Kidney (tissue), 14 donors: ENCODE data around the gene GALR3. TPM values are rescaled to one million over a fixed set of nuclear protein-coding genes. Genes with fewer than 3 reads are reported as not detected.
"Not testable (repeated sequence)": the region's sequence is repeated elsewhere in the genome, so short reads cannot be mapped to it uniquely, and the experiment has no call there.

Experiments used
- DNase-seq, 5 donors: peaks; one replicate each; pipeline ENCODE4 v3.0.0-alpha.2; 2013 to 2020
- FAIRE-seq: peaks from 2 replicates; lab custom pipeline; 2012; peaks lifted over from hg19 to GRCh38; lab: Jason Lieb, UNC
- H3K27ac ChIP-seq, 2 donors: one replicate each; pipeline ENCODE4 v1.7.0; 2013; ENCODE audit warnings: low read depth in 2 of 2, low read length in 2 of 2, inconsistent platforms in 1 of 2
- H3K27me3 ChIP-seq: one replicate; pipeline ENCODE4 v1.7.1; 2013; ENCODE audit warnings: low read length, inconsistent platforms; ENCODE audit not compliant: control insufficient read depth, insufficient read depth
- H3K36me3 ChIP-seq, 3 donors: one replicate each; pipeline versions ENCODE4 v1.7.0 to v1.7.1; 2013; ENCODE audit warnings: low read length in 3 of 3, control low read depth in 1 of 3, inconsistent platforms in 1 of 3; ENCODE audit not compliant: insufficient read depth in 3 of 3, control insufficient read depth in 2 of 3
- H3K4me1 ChIP-seq, 3 donors: one replicate each; pipeline versions ENCODE4 v1.7.0 to v1.7.1; 2013; ENCODE audit warnings: low read length in 3 of 3, inconsistent platforms in 1 of 3, low read depth in 1 of 3; ENCODE audit not compliant: control insufficient read depth in 2 of 3, insufficient read depth in 2 of 3
- H3K4me3 ChIP-seq, 3 donors: one replicate each; pipeline versions ENCODE4 v1.7.0 to v1.8.1; 2013; ENCODE audit warnings: low read length in 3 of 3, control low read depth in 1 of 3, inconsistent platforms in 1 of 3
- H3K9ac ChIP-seq, 3 donors: one replicate each; pipeline versions ENCODE4 v1.7.0 to v1.7.1; 2013; ENCODE audit warnings: low read length in 3 of 3, control low read depth in 1 of 3, inconsistent platforms in 1 of 3
- H3K9me3 ChIP-seq, 3 donors: one replicate each; pipeline versions ENCODE4 v1.7.0 to v1.7.1; 2013; ENCODE audit warnings: low read length in 3 of 3, control low read depth in 1 of 3, inconsistent platforms in 1 of 3; ENCODE audit not compliant: control insufficient read depth in 2 of 3, insufficient read depth in 1 of 3
- CTCF ChIP-seq: IDR thresholded peaks from 3 replicates; pipeline ENCODE4 v1.5.1; 2012; ENCODE audit warnings: mild to moderate bottlenecking, moderate library complexity, borderline replicate concordance; ENCODE audit not compliant: insufficient read depth; ENCODE audit errors: extremely low read depth
- intact Hi-C: fragments of 100-400 bp; cut with DNase I; formaldehyde crosslinking; loops from one replicate; pipeline ENCODE4 v1.11.1; 2022
- polyA plus RNA-seq: library from polyadenylated mRNA; stranded (reverse); fragments of 350-450 nt; fragmentation: Illumina TruSeq; extraction: RNeasy Lipid Tissue Mini Kit (QIAGEN cat#74804); gene quantifications from one replicate; pipeline ENCODE4 v1.2.3, GENCODE V29; 2014; ENCODE audit warnings: low read depth, low replicate concordance; ENCODE audit not compliant: insufficient read depth
- total RNA-seq: library from RNA; stranded (reverse); fragmentation: NEBNext Ultra II Directional; extraction: Animal tissue kit (Norgen Biotek cat#: 25700); gene quantifications from one replicate; pipeline ENCODE4 v1.2.1, GENCODE V29; 2021
- donor health status: control.
- donor health status: control.
- donor health status: control.
- donor health status: control.
- donor health status: control.
- donor health status: DM: yes; HTN: yes; CAD: no.
- donor health status: Normal renal cell carcinoma (clear cell type).

GALR3 gene
- total and polyA plus RNA-seq, 2 donors from 2014 or later = not detected

- Histone ChIP-seq H3K4me1 (peaks cover 0 to 3% (median 0%) of the 10 kb centered on the region in 3 donors), H3K27me3 (no peaks in the 10 kb centered on the region), H3K9ac (no peak overlapping the region), H3K9me3 (no peaks in the 10 kb centered on the region), H3K4me3 (no peak overlapping the region), H3K36me3 (no peaks in the 10 kb centered on the region), H3K27ac (no peak overlapping the region)
- FAIRE-seq (no peak), DNase-seq (no peak)
- intact Hi-C loops = loop anchor here (10.0 kb wide), 1 partner anchor 145 kb away; no protein-coding TSS in a partner anchor
- TF ChIP-seq CTCF = no peak
Measured at GRCh38 chr22:37790234-37790633, 32.9 kb upstream of the GALR3 start.

DNA sequence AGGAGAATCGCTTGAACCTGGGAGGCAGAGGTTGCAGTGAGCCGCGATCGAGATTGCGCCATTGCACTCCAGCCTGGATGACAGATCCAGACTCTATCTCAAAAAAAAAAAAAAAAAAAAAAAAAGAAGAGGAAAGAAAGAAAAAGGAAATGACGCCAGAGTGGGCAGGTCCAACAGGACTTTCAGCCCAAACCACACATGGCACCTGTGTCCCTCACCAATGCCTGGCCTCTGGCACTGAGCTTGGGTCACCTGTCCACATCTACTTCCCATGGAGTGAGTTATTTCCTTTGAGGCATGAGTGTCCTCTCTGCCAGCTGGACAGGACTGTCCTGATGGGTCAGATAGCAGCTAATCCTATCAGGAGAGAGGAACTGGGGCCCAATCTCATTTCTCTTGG is 30.7 kb upstream of the GALR3 start:
- no peak for FAIRE-seq
- H3K36me3 ChIP-seq = no peaks in the 10 kb centered on the region
- DNase-seq = no peak
- H3K9ac ChIP-seq = no peak overlapping the region
- no peaks in the 10 kb centered on the region for H3K27me3 ChIP-seq
- peaks cover 0 to 3% (median 0%) of the 10 kb centered on the region in 3 donors for H3K4me1 ChIP-seq
- no peak for TF ChIP-seq CTCF
- intact Hi-C loops = loop anchor here (10.0 kb wide), 1 partner anchor 148 kb away; no protein-coding TSS in a partner anchor
- H3K9me3 ChIP-seq = no peaks in the 10 kb centered on the region
- no peak overlapping the region for H3K27ac ChIP-seq
- H3K4me3 ChIP-seq = no peak overlapping the region

- Histone ChIP-seq H3K9me3 (no peaks in the 10 kb centered on the region), H3K4me3 (no peak overlapping the region), H3K27ac (no peak overlapping the region), H3K27me3 (no peaks in the 10 kb centered on the region), H3K9ac (no peak overlapping the region), H3K4me1 (peaks cover 0 to 5% (median 0%) of the 10 kb centered on the region in 3 donors), H3K36me3 (no peaks in the 10 kb centered on the region)
- FAIRE-seq (no peak), DNase-seq (no peak)
- intact Hi-C loops = loop anchor here (10.0 kb wide), 1 partner anchor 150 kb away; no protein-coding TSS in a partner anchor
- TF ChIP-seq CTCF = no peak
Measured at GRCh38 chr22:37794376-37794775, 28.8 kb upstream of the GALR3 start.

GRCh38 chr22:37796079-37796478 is 27.1 kb upstream of the GALR3 start:
- no peak overlapping the region for H3K9ac ChIP-seq
- H3K27me3 ChIP-seq = no peaks in the 10 kb centered on the region
- no peak overlapping the region for H3K4me3 ChIP-seq
- DNase-seq (no peak), FAIRE-seq (no peak)
- H3K9me3 ChIP-seq = no peaks in the 10 kb centered on the region
- intact Hi-C loops = loop anchor here (10.0 kb wide), 1 partner anchor 151 kb away; no protein-coding TSS in a partner anchor
- H3K4me1 ChIP-seq = peaks cover 0 to 5% (median 0%) of the 10 kb centered on the region in 3 donors
- H3K27ac ChIP-seq = no peak overlapping the region
- TF ChIP-seq CTCF = no peak
- no peaks in the 10 kb centered on the region for H3K36me3 ChIP-seq

DNA sequence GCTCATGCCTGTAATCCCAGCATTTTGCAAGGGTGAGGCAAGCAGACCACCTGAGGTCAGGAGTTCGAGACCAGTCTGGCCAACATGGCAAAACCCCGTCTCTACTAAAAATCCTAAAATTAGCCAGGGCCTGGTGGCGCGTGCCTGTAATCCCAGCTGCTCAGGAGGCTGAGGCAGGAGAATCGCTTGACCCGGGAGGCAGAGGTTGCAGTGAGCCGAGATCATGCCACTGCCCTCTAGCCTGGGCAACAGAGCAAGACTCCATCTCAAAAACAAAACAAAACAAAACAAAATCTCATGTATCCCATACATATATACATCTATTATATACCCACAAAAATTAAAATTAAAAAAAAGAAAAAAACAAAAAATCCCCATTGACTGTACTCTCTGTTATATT is 25.9 kb upstream of the GALR3 start:
- not testable (repeated sequence) for H3K4me3 ChIP-seq

More for the DNA sequence above, 25.9 kb upstream of the GALR3 start:
- not testable (repeated sequence) for H3K4me1 ChIP-seq, H3K9me3 ChIP-seq, DNase-seq, FAIRE-seq, H3K27ac ChIP-seq, H3K36me3 ChIP-seq, H3K9ac ChIP-seq, H3K27me3 ChIP-seq
- intact Hi-C loops = loop anchor here (10.0 kb wide), 1 partner anchor 152 kb away; no protein-coding TSS in a partner anchor
